Ishikawa (cell line): ENCODE measurements around the gene CCNB2.
A peak's percentile ranks its signal among the peaks of the same experiment; 100 is the strongest.

ENCODE experiments used
- CEBPB ChIP-seq: IDR thresholded peaks from 2 replicates; pipeline ENCODE4 v1.6.1; 2012
- CREB1 ChIP-seq: IDR thresholded peaks from 2 replicates; pipeline ENCODE4 v1.6.1; 2012; ENCODE audit warnings: low read depth
- EGR1 ChIP-seq: IDR thresholded peaks from 2 replicates; pipeline ENCODE4 v1.6.1; 2012
- EP300 ChIP-seq: IDR thresholded peaks from 2 replicates; pipeline ENCODE4 v1.6.1; 2012; ENCODE audit warnings: borderline replicate concordance
- FOXM1 ChIP-seq: IDR thresholded peaks from 2 replicates; pipeline ENCODE4 v1.6.1; 2012; ENCODE audit warnings: low read depth, borderline replicate concordance
- MAX ChIP-seq: IDR thresholded peaks from 2 replicates; pipeline ENCODE4 v1.6.1; 2012
- NFIC ChIP-seq: IDR thresholded peaks from 2 replicates; pipeline ENCODE4 v1.6.1; 2012
- RAD21 ChIP-seq: IDR thresholded peaks from 2 replicates; pipeline ENCODE4 v1.6.1; 2012; ENCODE audit warnings: low read depth
- REST ChIP-seq: IDR thresholded peaks from 2 replicates; pipeline ENCODE4 v1.6.1; 2012; ENCODE audit warnings: low read depth, mild to moderate bottlenecking
- TCF12 ChIP-seq: IDR thresholded peaks from 2 replicates; pipeline ENCODE4 v1.6.1; 2012; ENCODE audit warnings: low read depth
- TEAD4 ChIP-seq: IDR thresholded peaks from 2 replicates; pipeline ENCODE4 v1.6.1; 2012
- USF1 ChIP-seq: IDR thresholded peaks from 2 replicates; pipeline ENCODE4 v1.6.1; 2012
- YY1 ChIP-seq: IDR thresholded peaks from 2 replicates; pipeline ENCODE4 v1.6.1; 2012; ENCODE audit warnings: low read depth
- ZBTB7A ChIP-seq: IDR thresholded peaks from 2 replicates; pipeline ENCODE4 v1.6.1; 2012; ENCODE audit warnings: low read depth

The CCNB2 gene

DNA sequence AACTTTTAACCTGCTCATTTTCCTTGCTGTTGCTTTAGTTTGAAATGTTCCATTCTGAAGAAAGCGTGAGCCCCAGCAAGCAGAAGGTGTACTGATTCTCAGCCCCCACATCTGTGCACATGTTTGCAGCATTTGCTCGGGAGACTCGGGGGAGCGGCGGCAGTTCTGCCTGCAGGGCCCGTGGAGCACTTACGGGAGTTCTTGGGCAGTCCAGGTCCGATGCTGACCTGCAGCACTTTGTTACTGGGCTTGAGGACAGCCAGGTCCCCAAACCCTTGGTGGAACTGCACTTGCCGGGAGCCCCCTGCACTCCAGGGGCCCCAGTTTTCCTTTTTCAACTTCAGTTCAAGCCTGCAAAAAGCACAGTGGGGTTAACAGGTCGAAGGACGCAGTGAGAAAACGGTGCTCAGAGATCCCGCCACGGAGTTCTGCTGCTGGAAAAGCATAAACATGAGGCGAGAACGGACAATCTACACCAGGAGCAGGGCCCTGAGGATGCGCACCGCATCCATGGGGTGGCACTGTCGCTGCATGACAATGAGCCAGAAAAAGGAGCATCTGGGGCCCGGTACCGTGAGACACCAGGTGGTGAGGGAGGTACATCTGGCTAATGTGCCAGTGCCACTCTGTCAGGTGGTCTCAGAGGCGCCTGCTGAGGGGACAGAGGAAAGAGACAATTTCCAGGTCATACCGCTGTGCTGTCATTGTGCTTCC is 56.1 kb downstream of the CCNB2 start:
- TF ChIP-seq CEBPB (no peak), RAD21 (peak; percentile 64)

DNA sequence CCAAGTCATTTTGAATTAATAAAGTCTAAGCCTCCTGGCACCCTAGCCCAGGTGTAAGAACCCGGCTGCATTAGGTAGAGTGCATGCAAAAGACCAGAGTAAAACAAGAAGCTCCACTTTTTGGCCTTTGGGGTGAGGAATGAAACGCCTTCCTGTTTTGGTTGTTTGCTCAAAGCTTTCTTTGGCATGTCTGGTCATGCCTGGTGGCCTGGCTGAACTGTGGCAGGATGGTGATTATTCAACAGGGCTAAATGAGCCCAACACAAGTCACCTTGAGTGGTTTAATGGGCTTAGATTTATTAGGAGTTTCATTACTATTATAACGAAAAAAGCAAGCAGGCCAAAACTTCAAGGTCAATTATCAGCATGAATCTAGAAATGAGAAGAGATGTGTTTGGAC is 60.8 kb downstream of the CCNB2 start:
- TF ChIP-seq TCF12 (no peak), RAD21 (no peak), TEAD4 (no peak), FOXM1 (no peak), CEBPB (no peak), YY1 (no peak), REST (no peak), EGR1 (no peak)

- TF ChIP-seq TCF12 (no peak), REST (no peak), EGR1 (no peak), NFIC (no peak), ZBTB7A (no peak), RAD21 (no peak), CEBPB (no peak), CREB1 (no peak), TEAD4 (no peak), YY1 (no peak), FOXM1 (no peak), MAX (no peak)
Measured at GRCh38 chr15:59166166-59166565, 61.2 kb downstream of the CCNB2 start.

GRCh38 chr15:59166601-59167265 is 61.8 kb downstream of the CCNB2 start:
- TF ChIP-seq CREB1 (no peak), TCF12 (no peak), YY1 (no peak), USF1 (no peak), EGR1 (no peak), FOXM1 (no peak), EP300 (no peak)

GRCh38 chr15:59168536-59168935 is 63.6 kb downstream of the CCNB2 start:
- TF ChIP-seq FOXM1, result no peak
- no peak for TF ChIP-seq YY1
- TF ChIP-seq CREB1, result no peak
- TF ChIP-seq REST, result no peak
- TF ChIP-seq TCF12, result no peak

DNA sequence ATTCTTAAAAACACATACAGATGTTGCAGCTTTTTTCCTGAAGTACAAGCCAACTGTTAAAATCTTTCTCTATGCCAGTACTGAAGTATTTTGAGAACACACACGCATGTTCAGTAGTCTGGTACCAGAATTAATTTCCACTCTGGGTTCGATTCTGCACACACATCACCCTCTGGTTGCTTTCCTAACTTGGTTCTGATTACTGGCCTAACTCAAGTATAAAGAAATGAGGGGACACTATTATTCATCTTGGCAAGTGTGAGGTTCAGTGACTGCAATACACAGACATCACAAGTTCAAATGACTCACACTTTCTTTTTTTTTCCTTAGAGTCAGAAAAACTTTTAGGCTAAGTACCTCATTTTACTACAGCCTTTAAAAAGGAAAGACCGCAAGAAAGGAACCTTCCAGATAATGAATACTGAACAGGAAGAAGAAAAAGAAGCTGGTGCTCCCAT is 64.3 kb downstream of the CCNB2 start:
- no peak for TF ChIP-seq TCF12
- TF ChIP-seq EP300, result no peak
- no peak for TF ChIP-seq RAD21
- TF ChIP-seq YY1, result no peak
